GM21381 (cell line): ENCODE results near the gene LPAR1.

Experiments
- ATAC-seq: cut with Tn5 transposase; IDR thresholded peaks from one replicate; pipeline ENCODE4 v1.9.1; 2021; ENCODE audit warnings: mild to moderate bottlenecking, moderate library complexity; ENCODE audit not compliant: unreplicated experiment

Gene LPAR1

GRCh38 chr9:110923601-110924000 lies 114.7 kb downstream of the LPAR1 start:
- no peak for ATAC-seq

GRCh38 chr9:110922145-110922544 lies 116.1 kb downstream of the LPAR1 start:
- no peak for ATAC-seq

GRCh38 chr9:110921705-110922104 lies 116.6 kb downstream of the LPAR1 start:
- no peak for ATAC-seq

GRCh38 chr9:110919609-110920008 lies 118.7 kb downstream of the LPAR1 start:
- no peak for ATAC-seq

DNA sequence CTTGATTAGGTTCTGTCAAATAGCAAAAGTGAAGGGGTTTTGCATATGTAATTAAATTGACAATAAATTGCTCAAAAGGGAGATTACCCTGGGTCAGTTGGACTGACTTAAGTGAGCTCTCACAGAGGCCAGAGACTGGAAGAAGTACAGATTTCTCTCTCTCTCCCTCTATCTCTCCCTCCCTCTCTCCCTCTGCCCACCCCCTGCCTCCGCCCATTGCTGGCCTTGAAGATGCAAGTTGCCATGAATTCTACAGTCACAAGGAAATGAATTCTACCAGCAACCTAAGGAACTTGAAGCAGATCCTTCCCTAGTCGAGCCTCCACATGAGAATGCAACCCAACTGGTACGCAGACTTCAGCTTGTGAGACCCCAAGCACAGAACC lies 119.2 kb downstream of the LPAR1 start:
- ATAC-seq: no peak

GRCh38 chr9:110918316-110919049 lies 119.8 kb downstream of the LPAR1 start:
- ATAC-seq: no peak

- no peak for ATAC-seq
Measured at GRCh38 chr9:110916403-110916802, 121.9 kb downstream of the LPAR1 start.

DNA sequence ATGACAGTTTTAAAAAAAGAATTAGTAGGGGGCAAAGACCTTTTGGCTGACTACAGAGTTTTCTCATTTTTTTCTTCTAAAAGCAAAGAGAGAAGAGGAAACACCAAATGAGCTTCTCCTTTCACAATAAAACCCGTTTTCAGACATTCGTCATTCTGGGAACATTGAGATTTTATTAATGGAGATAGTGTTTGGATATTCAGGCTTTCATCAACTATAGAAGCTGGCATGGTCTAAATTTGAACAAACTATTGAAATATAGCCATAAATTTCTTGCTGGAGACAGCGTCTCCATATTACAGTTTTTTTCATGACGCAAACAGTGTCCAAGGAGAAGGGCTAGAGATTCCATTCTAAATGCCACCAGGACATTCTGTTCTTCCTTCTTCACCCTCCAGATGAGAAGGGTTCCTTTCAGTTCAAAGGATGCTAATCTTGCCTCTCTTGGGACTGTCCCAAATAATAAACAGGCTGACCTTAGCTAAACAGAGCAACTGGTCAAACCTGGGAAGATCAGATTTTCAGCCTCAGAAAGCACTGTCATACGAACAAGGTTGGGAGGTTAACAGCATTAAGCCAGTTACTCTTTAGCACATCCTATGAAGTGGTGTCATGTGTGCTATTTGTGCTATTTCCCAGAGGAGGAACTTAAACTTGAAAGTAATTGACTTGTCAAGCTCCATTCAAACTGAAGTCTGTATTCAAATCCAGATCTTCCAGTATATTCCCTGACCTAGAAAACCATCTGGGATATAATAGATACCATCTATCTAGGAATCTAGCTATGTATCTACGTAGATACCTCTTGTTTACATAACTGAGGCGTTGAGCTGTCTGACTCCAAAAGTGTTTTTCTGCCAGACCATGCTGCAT lies 125.6 kb downstream of the LPAR1 start:
- no peak for ATAC-seq

GRCh38 chr9:110911659-110912418 lies 126.4 kb downstream of the LPAR1 start:
- no peak for ATAC-seq

DNA sequence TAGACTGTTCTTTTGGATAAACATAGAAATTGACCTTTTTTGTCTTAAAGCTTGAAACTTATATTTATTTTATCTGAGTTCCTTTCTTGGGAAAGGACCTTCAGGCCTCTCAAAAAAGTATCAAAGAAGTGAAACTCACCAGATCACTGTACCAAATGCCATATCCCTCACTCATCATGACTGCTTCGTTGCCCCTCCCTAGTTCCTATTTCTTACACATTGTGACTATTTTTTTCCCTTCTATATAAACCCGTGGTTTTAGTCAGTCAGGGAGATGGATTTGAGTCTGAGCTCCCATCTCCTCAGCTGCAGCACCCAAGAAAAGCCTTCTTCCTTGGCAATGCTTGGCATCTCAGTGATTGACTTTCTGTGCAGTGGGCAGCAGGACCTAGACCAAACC lies 129.4 kb downstream of the LPAR1 start:
- ATAC-seq: no peak

DNA sequence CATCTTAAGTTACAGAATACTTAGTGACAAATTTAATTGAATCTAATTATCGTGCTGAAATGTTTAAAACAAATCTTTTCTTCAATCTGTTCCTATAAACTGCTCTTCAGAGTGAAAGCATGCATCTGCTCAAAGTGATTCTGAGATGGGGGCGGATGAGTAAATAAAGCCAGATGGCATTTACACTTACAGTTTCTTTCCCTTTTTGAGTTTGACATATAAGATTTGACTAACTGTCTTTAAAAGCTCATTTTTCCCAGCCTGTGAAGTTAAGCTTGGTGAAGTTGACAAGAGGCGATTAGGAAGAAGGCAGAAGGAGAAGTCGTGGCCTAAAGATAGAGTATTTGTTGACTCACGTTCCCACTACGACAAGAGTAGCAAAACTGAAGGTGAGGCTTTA lies 137.4 kb downstream of the LPAR1 start:
- ATAC-seq: no peak

- ATAC-seq: no peak
Measured at GRCh38 chr9:110900456-110900855, 137.8 kb downstream of the LPAR1 start.

- no peak for ATAC-seq
Measured at GRCh38 chr9:110898866-110899265, 139.4 kb downstream of the LPAR1 start.

DNA sequence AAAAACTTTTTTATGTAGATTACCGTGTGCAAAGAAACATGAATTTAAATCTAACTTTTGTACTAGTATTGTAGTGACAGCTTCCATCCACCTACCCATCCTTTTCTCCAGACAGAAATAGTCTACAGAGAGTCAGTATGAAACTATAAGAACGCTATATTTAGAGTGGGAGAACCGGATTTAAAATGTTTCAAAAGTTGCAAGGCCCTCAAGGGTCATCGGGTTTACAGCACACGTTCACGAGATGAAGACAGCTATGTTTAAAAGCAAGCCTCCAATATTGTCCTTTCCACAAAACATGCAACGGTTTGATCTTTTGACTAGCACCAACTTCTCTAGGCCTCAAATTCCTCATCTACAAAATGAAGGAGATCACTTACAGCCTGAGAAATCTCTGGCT lies 139.9 kb downstream of the LPAR1 start:
- no peak for ATAC-seq

DNA sequence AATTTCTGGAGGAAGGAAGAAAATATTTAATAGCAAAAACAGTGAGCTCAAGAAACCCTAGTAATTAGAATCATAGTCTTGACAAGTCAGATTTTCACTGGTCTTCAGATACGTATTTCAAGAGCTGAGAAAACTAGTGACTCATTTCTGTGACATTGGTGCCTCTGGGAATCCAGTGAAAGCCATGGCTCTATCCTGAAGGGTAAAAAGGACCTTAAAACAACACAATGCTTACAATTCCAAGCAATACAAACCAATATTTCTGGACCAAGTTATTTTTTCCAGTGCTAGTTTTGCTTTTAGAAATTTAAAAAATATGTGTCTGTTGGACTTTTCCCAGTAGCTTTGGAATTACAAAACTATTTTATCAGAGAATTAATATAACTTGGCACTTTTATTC lies 140.3 kb downstream of the LPAR1 start:
- ATAC-seq: no peak

DNA sequence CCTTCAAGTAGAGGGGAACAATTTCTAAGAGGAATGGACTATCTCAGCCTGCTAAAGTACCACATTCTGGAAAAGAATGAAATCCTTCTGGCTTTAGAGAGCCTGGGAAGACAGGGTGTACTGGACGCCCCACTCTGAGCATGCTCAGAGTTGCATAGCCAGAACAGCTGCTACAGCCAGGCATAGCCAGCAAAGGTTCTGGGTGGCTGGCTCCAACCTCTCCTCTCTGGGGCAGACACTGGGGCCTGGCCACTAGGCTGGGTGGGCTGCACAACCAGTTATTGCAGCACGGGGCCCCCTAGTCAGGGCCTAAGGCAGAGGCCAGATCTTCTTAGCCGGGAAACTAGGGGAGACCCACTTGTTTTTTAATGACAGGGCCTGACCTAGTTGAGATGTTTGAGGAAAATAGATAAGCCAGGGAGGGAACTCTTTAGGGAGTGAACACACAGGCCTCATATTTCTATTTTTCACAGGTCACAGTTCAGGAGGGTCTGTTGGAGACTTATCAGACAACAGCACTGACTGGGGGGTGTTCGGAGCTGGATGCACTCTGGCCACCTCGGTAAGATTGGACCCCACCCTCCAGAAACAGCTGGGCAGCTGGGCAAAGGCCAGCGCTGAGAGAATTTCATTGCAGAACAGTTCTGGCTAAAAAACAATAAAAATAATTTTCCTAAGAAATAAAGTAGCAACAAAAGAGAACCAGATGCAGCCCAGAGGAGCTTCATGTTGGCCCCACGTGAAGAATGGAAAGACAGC lies 142.9 kb downstream of the LPAR1 start:
- ATAC-seq: no peak

GRCh38 chr9:110894731-110895130 lies 143.5 kb downstream of the LPAR1 start:
- no peak for ATAC-seq

DNA sequence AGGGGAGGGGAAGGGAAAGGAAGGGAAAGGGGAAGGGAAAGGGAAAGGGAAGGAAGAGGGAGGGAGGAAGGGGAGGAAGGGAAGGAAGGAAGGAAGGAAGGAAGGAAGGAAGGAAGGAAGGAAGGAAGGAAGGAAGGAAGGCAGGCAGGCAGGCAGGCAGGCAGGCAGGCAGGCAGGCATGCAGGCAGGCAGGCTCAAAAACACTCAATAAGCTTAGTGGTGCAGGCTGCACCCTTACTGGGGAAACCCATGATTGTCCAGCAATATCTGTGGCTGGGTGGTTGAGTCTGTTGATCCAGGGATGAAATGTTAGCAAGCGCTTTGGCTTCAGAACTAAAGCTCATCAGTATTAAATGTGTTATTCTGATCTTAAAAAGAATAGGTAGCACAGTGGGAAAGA lies 145.6 kb downstream of the LPAR1 start:
- no peak for ATAC-seq

DNA sequence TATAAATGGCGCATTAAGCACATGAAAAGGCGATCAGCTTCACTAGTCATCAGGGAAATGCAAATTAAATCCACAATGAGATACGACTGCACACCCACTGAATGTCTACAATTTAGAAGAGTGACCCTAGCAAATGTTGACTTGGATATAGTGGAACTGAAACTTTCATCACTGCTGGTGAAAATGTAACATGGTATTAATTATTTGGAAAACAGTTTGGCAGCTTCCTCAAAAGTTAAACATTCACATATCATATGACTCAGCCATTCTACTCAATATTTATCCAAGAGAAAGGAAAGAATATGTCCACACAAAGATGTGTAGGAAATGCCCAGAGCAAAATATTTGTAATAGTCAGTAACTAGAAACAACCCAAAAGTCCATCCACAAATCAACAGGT lies 146.5 kb downstream of the LPAR1 start:
- no peak for ATAC-seq

GRCh38 chr9:110890416-110890815 lies 147.9 kb downstream of the LPAR1 start:
- no peak for ATAC-seq

DNA sequence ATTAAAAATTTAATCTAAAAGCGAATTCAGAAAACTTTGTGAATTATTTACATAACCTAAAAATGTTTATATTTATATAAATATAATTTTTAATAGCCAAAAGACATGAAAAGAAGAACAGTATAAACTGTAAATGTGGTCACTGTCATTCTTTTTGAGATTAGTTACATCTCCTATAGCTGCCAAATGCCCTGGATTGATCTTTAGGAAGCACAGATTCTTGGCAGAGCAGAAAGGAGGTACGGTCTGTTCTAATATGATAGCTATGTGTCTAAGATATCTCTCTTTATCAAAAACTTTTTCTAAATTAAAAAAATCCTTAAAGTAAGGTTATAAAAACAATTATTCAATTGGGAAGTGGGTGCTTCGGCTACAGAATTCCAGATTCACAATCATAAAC lies 151.0 kb downstream of the LPAR1 start:
- no peak for ATAC-seq
